Ascending aorta (tissue), 2 donors: ENCODE results near the gene IFI16. TPM values are rescaled to one million over a fixed set of nuclear protein-coding genes. Genes with fewer than 3 reads are reported as not detected.
"Not testable (repeated sequence)": the region's sequence is repeated elsewhere in the genome, so short reads cannot be mapped to it uniquely, and the experiment has no call there.

Source experiments
- DNase-seq, 2 donors: peaks; one replicate each; pipeline ENCODE4 v3.0.0-alpha.2; 2019; ENCODE audit warnings: low spot score in 2 of 2
- H3K27ac ChIP-seq, 2 donors: fragments of 200-600 bp; sonication (generic); one replicate each; pipeline ENCODE4 v1.5.1; 2016 to 2017; ENCODE audit warnings: mild to moderate bottlenecking in 1 of 2
- H3K27me3 ChIP-seq: fragments of 200-600 bp; sonication (generic); one replicate; pipeline ENCODE4 v1.5.1; 2017
- H3K36me3 ChIP-seq, 2 donors: fragments of 200-600 bp; sonication (generic); one replicate each; pipeline ENCODE4 v1.5.1; 2016
- H3K4me1 ChIP-seq, 2 donors: fragments of 200-600 bp; sonication (generic); one replicate each; pipeline ENCODE4 v1.5.1; 2016 to 2017; ENCODE audit warnings: mild to moderate bottlenecking in 1 of 2
- H3K4me3 ChIP-seq, 2 donors: fragments of 200-600 bp; sonication (generic); one replicate each; pipeline ENCODE4 v1.5.1; 2016 to 2017; ENCODE audit warnings: mild to moderate bottlenecking in 1 of 2
- H3K9me3 ChIP-seq, 2 donors: fragments of 200-600 bp; sonication (generic); one replicate each; pipeline ENCODE4 v1.5.1; 2016
- intact Hi-C: fragments of 100-400 bp; cut with DNase I; formaldehyde crosslinking; loops from one replicate; pipeline ENCODE4 v1.15.1; 2023
- total RNA-seq: library from RNA; depleted of rRNA; stranded (reverse); fragments of >200 nt; gene quantifications from one replicate; pipeline ENCODE4 v1.1.0, GENCODE V29; 2016
- TF ChIP-seq, protein P1 (sequence below), 3 experiments: fragments of 200-600 bp in 2 of 3; fragments of 450-650 bp in 1 of 3; sonication (generic) in 2 of 3; IDR thresholded peaks; one replicate each; pipeline ENCODE4 v1.5.1; 2016 to 2019; ENCODE audit warnings: antibody characterized with exemption in 3 of 3, mild to moderate bottlenecking in 1 of 3, moderate library complexity in 1 of 3

Gene IFI16
- total RNA-seq, 1 donor from 2014 or later = 61.2 TPM

DNA sequence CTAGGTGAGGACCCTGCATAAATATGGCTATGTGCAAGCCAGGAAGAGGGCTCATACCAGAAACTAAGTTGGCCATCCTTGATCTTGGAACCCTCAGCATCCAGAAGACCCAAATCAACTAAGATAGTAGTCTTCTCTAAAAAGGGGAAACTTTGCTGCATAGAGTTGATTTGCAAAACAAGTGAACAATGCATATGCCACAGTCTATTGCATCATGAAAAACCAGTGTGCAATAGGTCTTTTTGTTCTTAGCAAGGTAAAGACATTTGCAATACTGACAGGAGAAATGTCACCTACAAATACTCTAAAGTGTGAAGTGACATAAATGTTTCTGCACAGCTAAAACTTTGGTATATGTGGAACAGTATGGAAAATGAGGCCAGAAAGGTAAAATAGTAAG is 2.0 kb upstream of the IFI16 start:
- intact Hi-C loops = no loop called here
- H3K4me1 ChIP-seq = no peaks in the 10 kb centered on the region
- H3K27me3 ChIP-seq = no peaks in the 10 kb centered on the region
- TF ChIP-seq, protein P1, sequence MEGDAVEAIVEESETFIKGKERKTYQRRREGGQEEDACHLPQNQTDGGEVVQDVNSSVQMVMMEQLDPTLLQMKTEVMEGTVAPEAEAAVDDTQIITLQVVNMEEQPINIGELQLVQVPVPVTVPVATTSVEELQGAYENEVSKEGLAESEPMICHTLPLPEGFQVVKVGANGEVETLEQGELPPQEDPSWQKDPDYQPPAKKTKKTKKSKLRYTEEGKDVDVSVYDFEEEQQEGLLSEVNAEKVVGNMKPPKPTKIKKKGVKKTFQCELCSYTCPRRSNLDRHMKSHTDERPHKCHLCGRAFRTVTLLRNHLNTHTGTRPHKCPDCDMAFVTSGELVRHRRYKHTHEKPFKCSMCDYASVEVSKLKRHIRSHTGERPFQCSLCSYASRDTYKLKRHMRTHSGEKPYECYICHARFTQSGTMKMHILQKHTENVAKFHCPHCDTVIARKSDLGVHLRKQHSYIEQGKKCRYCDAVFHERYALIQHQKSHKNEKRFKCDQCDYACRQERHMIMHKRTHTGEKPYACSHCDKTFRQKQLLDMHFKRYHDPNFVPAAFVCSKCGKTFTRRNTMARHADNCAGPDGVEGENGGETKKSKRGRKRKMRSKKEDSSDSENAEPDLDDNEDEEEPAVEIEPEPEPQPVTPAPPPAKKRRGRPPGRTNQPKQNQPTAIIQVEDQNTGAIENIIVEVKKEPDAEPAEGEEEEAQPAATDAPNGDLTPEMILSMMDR (IDR thresholded peaks at IDR 0.05) = no peak
- DNase-seq = no peak
- H3K36me3 ChIP-seq = no peaks in the 10 kb centered on the region
- H3K9me3 ChIP-seq = no peaks in the 10 kb centered on the region
- H3K27ac ChIP-seq = no peak overlapping the region
- no peak overlapping the region for H3K4me3 ChIP-seq

DNA sequence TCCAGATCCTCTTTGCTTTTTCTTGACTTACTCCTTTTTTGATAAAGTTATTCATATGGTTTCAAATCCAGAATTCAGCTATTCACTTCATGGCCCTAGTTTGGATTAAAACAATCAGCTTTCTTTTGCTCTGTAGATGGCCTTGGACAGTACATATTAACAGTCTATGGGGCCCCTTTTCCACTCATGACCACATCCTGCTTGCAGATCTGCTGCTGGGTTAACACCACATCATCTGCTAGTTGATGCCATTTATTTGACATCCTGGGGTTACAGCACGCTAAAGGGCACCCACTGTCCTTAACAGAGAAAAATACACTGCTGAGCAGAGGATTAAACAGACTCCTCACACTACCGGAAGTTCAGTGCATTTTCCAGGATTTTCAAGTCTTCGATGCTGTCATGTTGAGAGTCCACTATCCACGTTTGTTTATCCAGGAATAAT is 941 bp upstream of the IFI16 start:
- H3K27ac ChIP-seq = peak overlapping the region; percentile 68 to 78
- no peaks in the 10 kb centered on the region for H3K27me3 ChIP-seq
- H3K36me3 ChIP-seq = no peaks in the 10 kb centered on the region
- intact Hi-C loops = loop anchor here (1.0 kb wide), 1 partner anchor 8 kb away; no protein-coding TSS in a partner anchor
- H3K9me3 ChIP-seq = no peaks in the 10 kb centered on the region
- H3K4me3 ChIP-seq = no peak overlapping the region
- TF ChIP-seq, protein P1 (IDR thresholded peaks at IDR 0.05) = no peak
- DNase-seq = no peak
- H3K4me1 ChIP-seq = no peaks in the 10 kb centered on the region

DNA sequence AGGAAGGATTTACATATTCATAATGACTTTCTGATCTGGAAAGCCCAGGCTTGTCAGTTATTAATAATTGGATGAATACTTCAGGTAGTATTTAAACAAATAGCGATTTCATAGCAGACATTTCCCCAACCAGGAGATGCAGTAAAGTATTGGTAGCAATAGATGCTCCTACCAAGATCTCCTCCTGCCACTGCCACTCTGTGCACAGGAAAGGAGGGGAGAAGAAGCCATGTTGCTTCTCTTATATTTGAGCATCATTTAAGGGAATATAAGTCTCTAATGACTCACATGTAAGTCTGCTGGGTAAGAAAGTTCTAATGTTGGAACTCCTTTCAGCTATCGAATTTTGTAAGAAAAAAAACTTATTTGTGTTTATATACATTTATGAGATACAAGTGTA is 420 bp upstream of the IFI16 start:
- Histone ChIP-seq H3K4me1 (no peaks in the 10 kb centered on the region), H3K36me3 (no peaks in the 10 kb centered on the region), H3K9me3 (no peaks in the 10 kb centered on the region), H3K27ac (peak overlapping the region; percentile 68 to 78), H3K27me3 (no peaks in the 10 kb centered on the region), H3K4me3 (peak overlapping the region; percentile 62 to 66)
- intact Hi-C loops = loop anchor here (1.0 kb wide), 1 partner anchor 9 kb away; no protein-coding TSS in a partner anchor
- TF ChIP-seq, protein P1 (IDR thresholded peaks at IDR 0.05) = no peak
- DNase-seq = no peak

DNA sequence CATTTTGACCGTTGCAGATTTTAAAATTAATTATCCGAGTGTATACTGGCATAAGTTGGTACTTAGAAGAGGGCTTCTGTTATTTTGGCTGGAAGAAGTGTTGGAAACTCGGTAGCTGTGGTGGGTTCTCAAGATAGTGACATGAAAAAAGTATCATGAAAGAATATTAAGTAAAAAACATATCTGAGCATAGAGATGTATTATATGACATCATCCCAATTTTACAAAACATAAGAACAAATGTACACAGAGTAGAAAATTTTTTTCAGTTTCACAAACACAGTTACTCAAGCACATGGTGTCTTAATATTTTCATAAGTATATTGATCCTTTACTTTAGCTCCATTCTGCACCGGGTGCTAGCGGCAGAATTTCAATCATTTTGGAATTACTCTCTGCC is 684 bp downstream of the IFI16 start:
- intact Hi-C loops = no loop called here
- Histone ChIP-seq H3K27ac (peak overlapping the region; percentile 68 to 78), H3K36me3 (peaks cover 3 to 9% of the 10 kb centered on the region in 2 donors), H3K27me3 (no peaks in the 10 kb centered on the region), H3K4me1 (peaks cover 0 to 2% of the 10 kb centered on the region in 2 donors), H3K9me3 (no peaks in the 10 kb centered on the region), H3K4me3 (peak overlapping the region; percentile 62 to 66)
- no peak for DNase-seq
- TF ChIP-seq, protein P1 (IDR thresholded peaks at IDR 0.05) = no peak

DNA sequence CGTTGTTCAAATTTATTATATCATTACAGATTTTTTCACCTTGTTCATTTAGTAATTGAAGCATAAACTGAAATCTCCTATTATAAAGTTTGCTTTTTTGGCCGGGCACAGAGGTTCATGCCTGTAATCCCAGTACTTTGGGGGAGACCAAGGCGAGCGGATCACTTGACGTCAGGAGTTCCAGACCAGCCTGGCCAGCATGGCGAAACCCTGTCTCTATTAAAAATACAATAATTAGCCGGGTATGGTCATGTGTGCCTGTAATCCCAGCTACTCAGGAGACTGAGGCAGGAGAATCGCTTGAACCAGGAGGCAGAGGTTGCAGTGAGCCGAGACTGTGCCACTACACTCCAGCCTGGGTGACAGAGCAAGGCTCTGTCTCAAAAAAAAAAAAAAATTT is 1.3 kb downstream of the IFI16 start:
- H3K9me3 ChIP-seq, H3K27me3 ChIP-seq, H3K4me1 ChIP-seq, DNase-seq, intact Hi-C loops: not testable (repeated sequence)
- Histone ChIP-seq H3K4me3 (peak overlapping the region; percentile 62 to 66), H3K36me3 (peaks cover 7 to 13% of the 10 kb centered on the region in 2 donors), H3K27ac (peak overlapping the region; percentile 68 to 78)

DNA sequence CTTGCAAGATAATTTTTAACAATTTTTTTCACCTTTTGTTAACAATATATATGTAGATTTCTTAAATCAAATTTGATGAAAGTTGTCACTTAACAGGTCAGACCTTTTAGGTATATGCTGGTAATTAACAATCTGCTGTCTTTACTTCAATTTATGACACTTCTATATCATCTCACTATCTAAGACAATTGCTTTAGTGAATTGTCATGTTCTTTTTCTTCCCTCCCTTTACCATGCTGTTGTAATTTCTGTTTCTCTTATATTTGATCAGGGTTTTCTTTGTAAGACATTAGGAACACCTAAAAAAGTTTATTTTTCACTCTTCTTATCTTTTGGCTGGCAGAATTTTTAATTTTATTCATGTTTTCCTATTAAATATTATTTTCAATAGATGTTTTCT is 2.0 kb downstream of the IFI16 start:
- H3K27ac ChIP-seq = peak overlapping the region in 1 of 2 donors; percentile 68
- H3K36me3 ChIP-seq = peaks cover 15 to 20% of the 10 kb centered on the region in 2 donors
- H3K9me3 ChIP-seq = no peaks in the 10 kb centered on the region
- peaks cover 0 to 2% of the 10 kb centered on the region in 2 donors for H3K4me1 ChIP-seq
- TF ChIP-seq, protein P1 (IDR thresholded peaks at IDR 0.05) = no peak
- intact Hi-C loops = no loop called here
- H3K27me3 ChIP-seq = no peaks in the 10 kb centered on the region
- no peak for DNase-seq
- peak overlapping the region; percentile 62 to 66 for H3K4me3 ChIP-seq
